Suprapubic skin (tissue), 4 donors: ENCODE data around the gene MTHFD2. TPM values are rescaled to one million over a fixed set of nuclear protein-coding genes. Genes with fewer than 3 reads are reported as not detected.

ENCODE experiments used
- DNase-seq, 2 donors: peaks; one replicate each; pipeline ENCODE4 v3.0.0-alpha.2; 2019; ENCODE audit warnings: low spot score in 2 of 2
- H3K27ac ChIP-seq: fragments of 200-600 bp; sonication (generic); one replicate; pipeline ENCODE4 v1.5.1; 2019
- H3K27me3 ChIP-seq: fragments of 200-600 bp; sonication (generic); one replicate; pipeline ENCODE4 v1.5.1; 2019
- H3K36me3 ChIP-seq: fragments of 200-600 bp; sonication (generic); one replicate; pipeline ENCODE4 v1.5.1; 2019
- H3K4me1 ChIP-seq: fragments of 200-600 bp; sonication (generic); one replicate; pipeline ENCODE4 v1.5.1; 2019
- H3K4me3 ChIP-seq: fragments of 200-600 bp; sonication (generic); one replicate; pipeline ENCODE4 v1.5.1; 2019; ENCODE audit warnings: mild to moderate bottlenecking
- H3K9me3 ChIP-seq: fragments of 200-600 bp; sonication (generic); one replicate; pipeline ENCODE4 v1.5.1; 2019
- EP300 ChIP-seq: sonication (generic); formaldehyde crosslinking; IDR thresholded peaks from one replicate; pipeline ENCODE4 v1.6.1; 2017; ENCODE audit warnings: antibody characterized with exemption
- POLR2A ChIP-seq, 2 donors: fragments of 450-650 bp; IDR thresholded peaks; one replicate each; pipeline ENCODE4 v1.6.1; 2017; ENCODE audit warnings: antibody characterized with exemption in 2 of 2, mild to moderate bottlenecking in 2 of 2, moderate library complexity in 2 of 2
- POLR2AphosphoS5 ChIP-seq, 3 donors: sonication (generic); formaldehyde crosslinking; IDR thresholded peaks; one replicate each; pipeline ENCODE4 v1.6.1; 2017; ENCODE audit warnings: antibody characterized with exemption in 3 of 3
- WGBS: methylation state at CpG from one replicate; pipeline ENCODE4 v1.1.5; 2018; 5-methylcytosine and 5-hydroxymethylcytosine counted together
- total RNA-seq, 4 donors: library from RNA; depleted of rRNA; stranded (reverse); fragments of >200 nt; gene quantifications; one replicate each; pipeline ENCODE4 v1.1.0, GENCODE V29; 2016
- TF ChIP-seq, protein P1 (sequence below), 2 donors: fragments of 200-600 bp in 1 of 2; fragments of 450-650 bp in 1 of 2; sonication (generic) in 1 of 2; IDR thresholded peaks; one replicate each; pipeline ENCODE4 v1.5.1; 2016 to 2019; ENCODE audit warnings: antibody characterized with exemption in 2 of 2, mild to moderate bottlenecking in 1 of 2, moderate library complexity in 1 of 2

Gene MTHFD2
- total RNA-seq, 4 donors from 2014 or later = 15.5 to 28.1 (median 17.5) TPM

GRCh38 chr2:74252036-74252435, 53.6 kb downstream of the MTHFD2 start:
- no peaks in the 10 kb centered on the region for H3K4me1 ChIP-seq
- H3K4me3 ChIP-seq = no peak overlapping the region
- no peak for DNase-seq
- H3K36me3 ChIP-seq = peaks cover 5% of the 10 kb centered on the region
- H3K9me3 ChIP-seq = no peaks in the 10 kb centered on the region
- H3K27ac ChIP-seq = no peak overlapping the region
- TF ChIP-seq EP300 = no peak
- TF ChIP-seq POLR2A (IDR thresholded peaks at IDR 0.05) = no peak
- TF ChIP-seq, protein P1, sequence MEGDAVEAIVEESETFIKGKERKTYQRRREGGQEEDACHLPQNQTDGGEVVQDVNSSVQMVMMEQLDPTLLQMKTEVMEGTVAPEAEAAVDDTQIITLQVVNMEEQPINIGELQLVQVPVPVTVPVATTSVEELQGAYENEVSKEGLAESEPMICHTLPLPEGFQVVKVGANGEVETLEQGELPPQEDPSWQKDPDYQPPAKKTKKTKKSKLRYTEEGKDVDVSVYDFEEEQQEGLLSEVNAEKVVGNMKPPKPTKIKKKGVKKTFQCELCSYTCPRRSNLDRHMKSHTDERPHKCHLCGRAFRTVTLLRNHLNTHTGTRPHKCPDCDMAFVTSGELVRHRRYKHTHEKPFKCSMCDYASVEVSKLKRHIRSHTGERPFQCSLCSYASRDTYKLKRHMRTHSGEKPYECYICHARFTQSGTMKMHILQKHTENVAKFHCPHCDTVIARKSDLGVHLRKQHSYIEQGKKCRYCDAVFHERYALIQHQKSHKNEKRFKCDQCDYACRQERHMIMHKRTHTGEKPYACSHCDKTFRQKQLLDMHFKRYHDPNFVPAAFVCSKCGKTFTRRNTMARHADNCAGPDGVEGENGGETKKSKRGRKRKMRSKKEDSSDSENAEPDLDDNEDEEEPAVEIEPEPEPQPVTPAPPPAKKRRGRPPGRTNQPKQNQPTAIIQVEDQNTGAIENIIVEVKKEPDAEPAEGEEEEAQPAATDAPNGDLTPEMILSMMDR (IDR thresholded peaks at IDR 0.05) = no peak
- no peak for TF ChIP-seq POLR2AphosphoS5 (IDR thresholded peaks at IDR 0.05)
- 89% methylated on average over 10 of the region's 10 CpGs for whole genome bisulfite sequencing
- no peaks in the 10 kb centered on the region for H3K27me3 ChIP-seq

- Histone ChIP-seq H3K27ac (no peak overlapping the region), H3K36me3 (peaks cover 6% of the 10 kb centered on the region), H3K27me3 (no peaks in the 10 kb centered on the region), H3K4me1 (no peaks in the 10 kb centered on the region), H3K9me3 (no peaks in the 10 kb centered on the region), H3K4me3 (no peak overlapping the region)
- WGBS = 80% methylated on average over 9 of the region's 9 CpGs
- TF ChIP-seq POLR2AphosphoS5 (IDR thresholded peaks at IDR 0.05) (no peak), EP300 (no peak), POLR2A (IDR thresholded peaks at IDR 0.05) (no peak)
- TF ChIP-seq, protein P1 (IDR thresholded peaks at IDR 0.05) = no peak
- no peak for DNase-seq
These were observed 54.4 kb downstream of the MTHFD2 start for GRCh38 chr2:74252862-74253261.

GRCh38 chr2:74253306-74253970, 55.0 kb downstream of the MTHFD2 start:
- 77% methylated on average over 7 of the region's 7 CpGs for WGBS
- Histone ChIP-seq H3K4me1 (no peaks in the 10 kb centered on the region), H3K27ac (no peak overlapping the region)

GRCh38 chr2:74253971-74254310, 55.5 kb downstream of the MTHFD2 start:
- Histone ChIP-seq H3K27ac (no peak overlapping the region), H3K4me3 (no peak overlapping the region), H3K27me3 (no peaks in the 10 kb centered on the region), H3K9me3 (no peaks in the 10 kb centered on the region), H3K36me3 (peaks cover 7% of the 10 kb centered on the region), H3K4me1 (no peaks in the 10 kb centered on the region)
- TF ChIP-seq POLR2AphosphoS5 (IDR thresholded peaks at IDR 0.05) (no peak), POLR2A (IDR thresholded peaks at IDR 0.05) (no peak), EP300 (no peak)
- TF ChIP-seq, protein P1 (IDR thresholded peaks at IDR 0.05) = no peak
- no peak for DNase-seq
- WGBS = 72% methylated on average over 4 of the region's 4 CpGs

More at GRCh38 chr2:74253306-74253970, 55.0 kb downstream of the MTHFD2 start:
- peaks cover 7% of the 10 kb centered on the region for H3K36me3 ChIP-seq
- no peaks in the 10 kb centered on the region for H3K27me3 ChIP-seq
- TF ChIP-seq POLR2A (IDR thresholded peaks at IDR 0.05) = no peak
- TF ChIP-seq, protein P1 (IDR thresholded peaks at IDR 0.05) = no peak
- TF ChIP-seq EP300 = no peak
- TF ChIP-seq POLR2AphosphoS5 (IDR thresholded peaks at IDR 0.05) = no peak
- DNase-seq = no peak
- H3K9me3 ChIP-seq = no peaks in the 10 kb centered on the region
- H3K4me3 ChIP-seq = no peak overlapping the region

DNA sequence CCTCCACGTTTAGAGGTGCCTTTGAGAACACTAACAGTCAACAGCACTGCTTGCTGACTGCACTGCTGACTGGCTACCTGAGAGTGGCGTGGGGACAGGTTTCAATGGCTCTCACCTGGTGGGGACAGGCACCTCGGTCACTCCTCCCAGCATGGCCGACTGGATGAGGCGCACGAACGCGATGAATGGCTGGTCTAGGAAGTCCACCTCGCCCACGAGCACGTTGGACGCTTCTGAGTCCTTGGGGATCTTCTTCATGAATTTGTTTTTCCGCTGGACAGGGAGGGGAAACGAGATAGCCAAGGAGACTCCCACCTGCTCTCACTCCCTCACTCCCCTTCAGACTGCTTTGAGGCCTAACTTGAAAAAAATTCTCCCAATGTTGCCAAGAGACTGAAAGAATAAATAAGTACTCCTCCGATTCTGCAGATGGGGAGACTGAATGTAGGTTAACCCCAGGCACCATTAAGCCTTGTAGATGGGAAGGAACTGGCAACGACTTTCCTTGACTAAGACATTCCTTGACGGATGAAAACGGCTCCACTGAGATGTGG, 57.3 kb downstream of the MTHFD2 start:
- Histone ChIP-seq H3K27ac (no peak overlapping the region), H3K4me1 (no peaks in the 10 kb centered on the region), H3K4me3 (no peak overlapping the region), H3K9me3 (no peaks in the 10 kb centered on the region), H3K36me3 (peaks cover 11% of the 10 kb centered on the region), H3K27me3 (no peaks in the 10 kb centered on the region)
- TF ChIP-seq POLR2AphosphoS5 (IDR thresholded peaks at IDR 0.05) (no peak), EP300 (no peak), POLR2A (IDR thresholded peaks at IDR 0.05) (no peak)
- TF ChIP-seq, protein P1 (IDR thresholded peaks at IDR 0.05) = no peak
- WGBS = 89% methylated on average over 17 of the region's 18 CpGs
- no peak for DNase-seq
